ENCODE results near the gene CREG1.

CREG1 gene

GRCh38 chr1:167499106-167499505 is 54.5 kb downstream of the CREG1 start:
- WGBS, 2 experiments = 90 to 92% methylated on average over 4 of the region's 4 CpGs
- Histone ChIP-seq H3K36me3 (ENCODE audit: control insufficient read depth, insufficient read depth, low read length) (no peaks in the 10 kb centered on the region), H3K4me1 (ENCODE audit: control insufficient read depth, insufficient read depth, low read length) (peaks cover 29% of the 10 kb centered on the region), H3K27ac (ENCODE audit: insufficient read depth, low read depth, low read length, poor library complexity, severe bottlenecking) (no peak overlapping the region), H3K4me3 (ENCODE audit: insufficient read depth, low read depth, low read length) (no peak overlapping the region), H3K27me3 (ENCODE audit: control insufficient read depth, insufficient read depth, low read length, poor library complexity, severe bottlenecking) (no peaks in the 10 kb centered on the region), H3K9me3 (ENCODE audit: control insufficient read depth, low read length) (no peaks in the 10 kb centered on the region)

GRCh38 chr1:167496797-167497619 is 56.6 kb downstream of the CREG1 start:
- no peaks in the 10 kb centered on the region for H3K27me3 ChIP-seq (ENCODE audit: control insufficient read depth, insufficient read depth, low read length, poor library complexity, severe bottlenecking)
- no peak overlapping the region for H3K4me3 ChIP-seq (ENCODE audit: insufficient read depth, low read depth, low read length)
- H3K4me1 ChIP-seq (ENCODE audit: control insufficient read depth, insufficient read depth, low read length) = peaks cover 16% of the 10 kb centered on the region
- no peak overlapping the region for H3K27ac ChIP-seq (ENCODE audit: insufficient read depth, low read depth, low read length, poor library complexity, severe bottlenecking)
- no peaks in the 10 kb centered on the region for H3K9me3 ChIP-seq (ENCODE audit: control insufficient read depth, low read length)
- 93 to 94% methylated on average over 10 to 11 of the region's 11 CpGs for whole genome bisulfite sequencing, 2 experiments
- no peaks in the 10 kb centered on the region for H3K36me3 ChIP-seq (ENCODE audit: control insufficient read depth, insufficient read depth, low read length)

- peaks cover 29% of the 10 kb centered on the region for H3K4me1 ChIP-seq (ENCODE audit: control insufficient read depth, insufficient read depth, low read length)
- no peaks in the 10 kb centered on the region for H3K27me3 ChIP-seq (ENCODE audit: control insufficient read depth, insufficient read depth, low read length, poor library complexity, severe bottlenecking)
- H3K9me3 ChIP-seq (ENCODE audit: control insufficient read depth, low read length) = no peaks in the 10 kb centered on the region
- no peak overlapping the region for H3K4me3 ChIP-seq (ENCODE audit: insufficient read depth, low read depth, low read length)
- no peaks in the 10 kb centered on the region for H3K36me3 ChIP-seq (ENCODE audit: control insufficient read depth, insufficient read depth, low read length)
- 96 to 100% methylated on average over 2 of the region's 2 CpGs for WGBS, 2 experiments
- no peak overlapping the region for H3K27ac ChIP-seq (ENCODE audit: insufficient read depth, low read depth, low read length, poor library complexity, severe bottlenecking)
These were observed 60.2 kb downstream of the CREG1 start for GRCh38 chr1:167493372-167493771.

- H3K4me1 ChIP-seq (ENCODE audit: control insufficient read depth, insufficient read depth, low read length) = peaks cover 37% of the 10 kb centered on the region
- no peaks in the 10 kb centered on the region for H3K36me3 ChIP-seq (ENCODE audit: control insufficient read depth, insufficient read depth, low read length)
- H3K27ac ChIP-seq (ENCODE audit: insufficient read depth, low read depth, low read length, poor library complexity, severe bottlenecking) = no peak overlapping the region
- H3K4me3 ChIP-seq (ENCODE audit: insufficient read depth, low read depth, low read length) = no peak overlapping the region
- H3K27me3 ChIP-seq (ENCODE audit: control insufficient read depth, insufficient read depth, low read length, poor library complexity, severe bottlenecking) = no peaks in the 10 kb centered on the region
- WGBS, 2 experiments = 27 to 30% methylated on average over 5 of the region's 5 CpGs
- H3K9me3 ChIP-seq (ENCODE audit: control insufficient read depth, low read length) = no peaks in the 10 kb centered on the region
These were observed 61.1 kb downstream of the CREG1 start for GRCh38 chr1:167492481-167492910.

- peaks cover 40% of the 10 kb centered on the region for H3K4me1 ChIP-seq (ENCODE audit: control insufficient read depth, insufficient read depth, low read length)
- no peaks in the 10 kb centered on the region for H3K27me3 ChIP-seq (ENCODE audit: control insufficient read depth, insufficient read depth, low read length, poor library complexity, severe bottlenecking)
- H3K9me3 ChIP-seq (ENCODE audit: control insufficient read depth, low read length) = no peaks in the 10 kb centered on the region
- H3K36me3 ChIP-seq (ENCODE audit: control insufficient read depth, insufficient read depth, low read length) = no peaks in the 10 kb centered on the region
- H3K4me3 ChIP-seq (ENCODE audit: insufficient read depth, low read depth, low read length) = no peak overlapping the region
- 65 to 69% methylated on average over 11 to 12 of the region's 12 CpGs for WGBS, 2 experiments
- no peak overlapping the region for H3K27ac ChIP-seq (ENCODE audit: insufficient read depth, low read depth, low read length, poor library complexity, severe bottlenecking)
These were observed 61.7 kb downstream of the CREG1 start for GRCh38 chr1:167491586-167492461.
